Measurements from ENCODE around the gene MYO15A.
A peak's percentile ranks its signal among the peaks of the same experiment; 100 is the strongest.

Gene MYO15A

DNA sequence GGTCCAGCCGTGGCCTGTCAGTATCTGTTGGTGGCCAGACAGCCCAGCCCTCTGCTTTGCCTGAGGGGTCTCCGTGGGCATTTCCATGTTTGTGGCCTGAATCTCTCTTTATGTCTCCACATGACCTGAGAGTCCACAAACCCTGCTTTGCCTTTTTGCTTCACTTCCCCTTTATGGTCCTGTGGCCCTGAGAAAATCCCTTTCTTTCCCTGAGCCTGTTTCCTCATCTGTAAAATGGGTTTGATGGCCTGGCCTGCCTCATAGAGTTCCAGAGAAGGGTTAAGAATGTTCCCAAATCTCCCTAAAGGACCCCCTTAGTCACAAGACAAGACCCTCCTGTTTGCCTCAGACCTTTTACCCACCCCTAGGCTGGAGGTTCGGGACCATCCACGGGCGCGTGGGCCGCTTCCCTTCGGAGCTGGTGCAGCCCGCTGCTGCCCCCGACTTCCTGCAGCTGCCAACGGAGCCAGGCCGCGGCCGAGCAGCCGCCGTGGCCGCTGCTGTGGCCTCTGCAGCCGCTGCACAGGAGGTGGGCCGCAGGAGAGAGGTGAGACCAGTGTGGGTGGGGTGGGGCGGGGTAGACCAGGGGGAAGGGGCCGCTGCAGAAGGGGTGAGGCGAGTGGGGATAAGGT, 48.9 kb downstream of the MYO15A start:
- no peak for DNase-seq (ENCODE audit: insufficient read length, low spot score)
- no peak for FAIRE-seq

DNA sequence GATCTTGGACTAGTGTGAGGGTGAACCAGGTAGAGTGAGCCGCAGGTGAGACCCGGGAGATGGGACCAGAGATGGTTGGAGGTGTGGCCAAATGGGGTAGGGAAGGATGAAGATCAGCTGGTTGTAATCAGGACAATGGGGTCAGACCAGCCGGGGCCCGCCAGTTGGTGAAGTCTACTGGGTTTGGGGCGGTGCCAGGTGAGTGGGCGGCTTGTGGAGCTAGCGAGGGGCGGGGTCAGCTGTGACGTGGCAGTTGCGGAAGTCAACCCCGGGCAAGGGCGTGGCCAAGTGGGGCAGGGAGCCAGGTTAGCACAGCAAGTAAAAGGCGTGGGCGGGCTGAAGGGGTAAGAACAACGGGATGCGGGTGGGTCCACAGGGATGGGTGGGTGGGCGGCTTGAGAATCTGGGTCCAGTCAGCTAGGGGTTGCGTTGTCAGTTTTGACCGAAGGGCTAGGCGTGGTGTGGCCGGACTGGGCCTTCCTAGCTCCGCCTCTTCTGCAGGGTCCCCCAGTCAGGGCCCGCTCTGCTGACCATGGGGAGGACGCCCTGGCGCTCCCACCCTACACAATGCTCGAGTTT, 49.6 kb downstream of the MYO15A start:
- FAIRE-seq = peak; percentile 98

DNA sequence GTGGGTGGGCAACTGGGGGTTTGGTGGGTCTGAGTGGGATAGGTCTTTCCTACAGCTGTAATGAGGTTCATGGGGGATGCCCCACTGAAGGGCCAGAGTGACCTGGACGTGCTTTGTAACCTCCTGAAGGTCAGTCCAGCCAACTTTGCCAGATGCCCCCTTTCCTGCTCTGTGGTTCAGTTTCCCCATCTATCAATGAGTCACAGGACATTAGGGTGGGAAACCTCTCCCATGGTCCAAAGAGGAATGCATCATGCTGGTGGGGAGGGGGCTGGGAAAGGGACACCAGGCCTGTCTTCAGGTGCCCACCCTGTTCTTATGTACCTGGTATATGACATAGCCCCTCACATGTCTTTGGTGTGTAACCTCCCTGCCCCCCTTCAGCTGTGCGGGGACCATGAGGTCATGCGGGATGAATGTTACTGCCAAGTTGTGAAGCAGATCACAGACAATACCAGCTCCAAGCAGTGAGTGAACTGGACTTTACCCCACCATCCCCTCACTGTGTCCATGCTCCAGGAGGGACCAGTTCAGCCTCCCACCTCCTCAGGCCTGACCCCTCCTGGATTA, 51.1 kb downstream of the MYO15A start:
- no peak for DNase-seq (ENCODE audit: insufficient read length, low spot score)
- no peak for FAIRE-seq

More for the DNA sequence above, 49.6 kb downstream of the MYO15A start:
- peak; percentile 85 for DNase-seq (ENCODE audit: insufficient read length, low spot score)

DNA sequence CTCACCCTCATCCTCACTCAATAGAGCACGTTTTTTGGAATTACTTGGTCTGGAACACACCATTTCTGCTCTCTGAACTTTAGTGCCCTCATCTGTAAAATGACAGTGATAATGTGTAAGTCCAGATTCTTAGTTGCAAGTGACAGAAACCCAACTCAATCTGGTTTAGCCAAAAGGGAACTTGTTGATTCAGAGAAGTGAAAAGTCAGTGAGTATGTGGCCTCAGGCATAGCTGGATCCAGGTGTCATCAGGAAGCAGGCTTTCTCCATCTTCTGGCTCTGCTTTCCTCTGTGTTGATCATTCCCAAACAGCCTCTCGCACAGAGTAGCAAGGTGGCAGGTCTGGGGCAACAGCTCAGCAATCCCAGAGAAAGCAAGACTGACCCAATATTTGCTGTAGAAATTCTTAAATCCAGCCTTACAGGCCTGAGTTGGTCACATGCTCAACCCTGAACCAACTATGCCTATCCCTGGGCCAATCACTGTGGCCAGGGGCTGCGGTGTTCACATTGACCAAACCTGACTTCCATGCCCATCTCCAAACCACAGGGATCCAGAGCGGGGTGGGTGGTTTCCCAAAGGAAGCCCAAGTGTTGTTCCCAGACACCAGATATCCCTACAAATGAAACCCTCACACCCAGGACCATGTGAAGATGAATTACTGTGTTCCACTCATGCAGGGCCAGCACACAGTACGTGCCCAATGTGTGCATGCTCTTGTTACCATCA, 51.7 kb downstream of the MYO15A start:
- no peak for FAIRE-seq
- DNase-seq (ENCODE audit: insufficient read length, low spot score) = no peak

DNA sequence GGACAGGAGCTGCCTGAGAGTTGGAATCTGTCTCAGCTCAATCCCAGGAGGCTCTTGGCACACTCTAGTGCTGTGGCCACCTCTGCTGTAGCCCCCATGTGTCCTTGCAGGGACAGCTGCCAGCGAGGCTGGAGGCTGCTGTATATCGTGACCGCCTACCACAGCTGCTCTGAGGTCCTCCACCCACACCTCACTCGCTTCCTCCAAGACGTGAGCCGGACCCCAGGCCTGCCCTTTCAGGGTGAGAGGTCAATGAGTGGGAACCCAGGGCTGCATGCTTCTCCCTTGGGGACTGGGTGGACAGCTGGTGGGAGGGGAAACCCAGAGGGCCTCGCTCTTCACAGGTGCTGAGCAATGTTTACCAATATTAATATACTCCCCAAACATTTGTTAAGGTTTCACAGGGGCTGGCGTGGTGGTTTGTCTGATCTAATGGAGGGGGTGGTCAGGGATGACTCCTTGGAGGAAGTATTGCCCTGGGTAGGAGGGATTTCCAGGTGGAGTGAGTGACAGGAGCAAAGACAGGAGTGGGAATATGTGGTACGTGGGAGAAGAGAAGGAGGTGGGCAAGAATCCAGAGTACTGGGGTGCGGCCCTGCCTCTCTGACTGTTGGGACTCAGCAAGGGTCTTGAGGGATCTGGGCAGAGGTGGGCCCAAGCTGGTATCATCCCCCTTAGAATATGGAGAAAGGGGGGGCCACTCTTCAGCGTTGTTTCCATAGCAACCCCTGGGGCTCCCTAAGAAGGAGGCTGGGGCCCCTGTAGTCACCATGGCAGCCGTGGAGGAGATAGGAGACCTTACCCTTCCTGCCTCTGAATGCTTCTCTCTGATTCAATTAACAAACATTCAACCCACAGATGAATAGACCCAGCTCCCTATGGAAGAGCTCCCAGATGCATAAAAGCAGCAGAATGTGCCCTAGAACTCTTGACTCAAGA, 52.9 kb downstream of the MYO15A start:
- FAIRE-seq (peak; percentile 48), DNase-seq (ENCODE audit: insufficient read length, low spot score) (no peak)

DNA sequence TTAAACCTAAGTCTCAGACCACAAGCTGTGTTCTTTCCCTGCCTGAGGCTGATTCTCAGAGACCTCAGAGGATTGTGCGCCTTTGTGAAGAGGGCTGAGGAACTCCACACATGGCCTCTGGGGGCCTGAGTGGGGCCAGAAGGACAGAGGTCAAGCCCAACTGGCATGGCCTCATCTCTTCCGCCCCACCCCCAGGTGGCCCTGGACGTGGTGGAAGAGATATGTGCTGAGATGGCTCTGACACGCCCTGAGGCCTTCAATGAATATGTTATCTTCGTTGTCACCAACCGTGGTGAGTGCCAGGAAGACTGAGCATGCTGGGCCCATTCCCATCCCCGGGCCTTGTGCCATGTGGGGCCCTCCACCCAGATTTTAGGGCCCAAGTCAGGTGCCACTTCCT, 55.0 kb downstream of the MYO15A start:
- FAIRE-seq (no peak), DNase-seq (ENCODE audit: insufficient read length, low spot score) (no peak)

DNA sequence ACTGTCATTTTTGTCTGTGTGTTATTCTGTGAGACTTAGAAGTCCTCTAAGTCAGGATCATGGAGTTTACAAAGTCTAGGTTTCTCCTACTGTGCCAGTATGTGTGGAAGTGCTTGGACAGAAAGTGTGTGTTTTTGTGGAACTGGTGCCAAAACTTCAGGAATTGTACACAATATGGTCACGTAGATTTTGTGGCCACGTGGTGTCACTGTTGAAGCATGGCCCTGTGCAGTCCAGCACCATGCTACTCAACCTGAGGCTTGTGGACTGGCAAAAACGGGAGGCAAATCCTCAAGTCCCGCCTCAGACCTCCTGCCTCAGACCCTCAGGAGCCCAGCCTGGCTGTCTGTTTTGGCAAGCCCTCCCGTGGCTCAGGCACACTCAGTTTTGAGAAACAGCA, 58.3 kb downstream of the MYO15A start:
- no peak for DNase-seq (ENCODE audit: insufficient read length, low spot score)
- FAIRE-seq = no peak

DNA sequence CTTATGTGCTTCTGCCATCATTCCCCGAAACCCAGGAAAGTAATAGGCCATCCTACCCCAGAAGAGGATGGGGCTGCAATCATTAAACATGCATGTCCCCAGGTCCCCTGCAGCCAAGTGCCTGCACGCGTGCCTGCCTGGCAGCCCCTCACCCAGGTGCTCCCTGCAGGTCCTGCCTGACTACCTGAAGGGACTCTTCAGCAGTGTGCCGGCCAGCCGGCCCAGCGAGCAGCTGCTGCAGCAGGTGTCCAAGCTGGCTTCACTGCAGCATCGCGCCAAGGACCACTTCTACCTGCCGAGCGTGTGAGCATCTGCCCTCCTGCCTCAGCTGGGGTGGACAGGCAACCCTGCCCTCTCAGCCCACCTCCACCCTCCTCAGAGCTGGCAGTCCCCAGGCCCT, 58.9 kb downstream of the MYO15A start:
- DNase-seq (ENCODE audit: insufficient read length, low spot score) (no peak), FAIRE-seq (no peak)

DNA sequence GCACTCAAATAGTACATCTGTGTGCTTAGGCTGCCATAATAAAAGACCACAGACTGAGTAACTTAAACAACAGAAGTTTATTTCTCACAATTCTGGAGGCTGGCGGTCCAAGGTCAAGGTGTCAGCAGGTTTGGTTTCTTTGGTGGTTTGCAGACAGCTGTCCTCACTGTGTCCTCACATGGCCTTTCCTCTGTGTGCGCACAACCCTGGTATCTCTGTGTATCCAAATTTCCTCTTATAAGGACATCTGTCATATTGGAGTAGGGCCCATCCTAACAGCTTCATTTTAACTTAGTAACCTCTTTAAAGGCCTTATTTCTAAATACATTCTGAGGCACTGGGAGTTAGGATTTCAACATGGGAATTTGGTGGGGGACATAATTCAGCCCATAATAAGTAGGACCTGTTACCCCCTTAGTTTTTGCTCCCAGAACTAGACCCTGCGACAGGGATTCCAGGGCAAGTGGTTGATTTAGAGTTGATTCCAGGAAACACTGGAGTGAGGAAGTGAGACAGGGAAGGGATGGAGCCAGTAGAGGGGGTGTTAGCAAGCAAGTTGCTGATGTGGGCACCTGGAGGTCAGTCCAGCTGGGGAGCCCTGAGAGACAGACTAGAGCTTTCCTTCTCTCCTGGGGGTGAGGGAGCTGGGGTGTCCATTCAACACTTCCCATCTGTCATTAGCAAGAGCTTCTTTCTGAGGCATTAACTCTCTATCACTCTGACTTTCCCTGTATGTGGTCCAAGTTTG, 64.1 kb downstream of the MYO15A start:
- no peak for DNase-seq (ENCODE audit: insufficient read length, low spot score)
- no peak for FAIRE-seq

DNA sequence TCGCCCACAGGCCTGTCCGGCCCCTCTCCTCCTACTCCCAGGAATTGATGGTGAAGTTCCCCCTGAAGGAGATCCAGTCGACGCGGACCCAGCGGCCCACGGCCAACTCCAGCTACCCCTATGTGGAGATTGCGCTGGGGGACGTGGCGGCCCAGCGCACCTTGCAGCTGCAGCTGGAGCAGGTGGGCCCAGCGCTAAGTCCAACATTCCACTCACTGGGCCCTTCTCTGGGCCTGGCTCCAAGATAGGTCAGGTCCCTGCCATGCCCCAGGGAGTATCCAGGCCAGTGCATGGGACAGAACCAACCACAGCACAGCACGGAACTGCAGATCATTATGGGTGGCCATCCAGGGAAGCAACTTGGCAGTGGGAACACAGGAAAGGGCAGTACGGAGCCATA, 65.2 kb downstream of the MYO15A start:
- DNase-seq (ENCODE audit: insufficient read length, low spot score) (no peak), FAIRE-seq (no peak)

DNA sequence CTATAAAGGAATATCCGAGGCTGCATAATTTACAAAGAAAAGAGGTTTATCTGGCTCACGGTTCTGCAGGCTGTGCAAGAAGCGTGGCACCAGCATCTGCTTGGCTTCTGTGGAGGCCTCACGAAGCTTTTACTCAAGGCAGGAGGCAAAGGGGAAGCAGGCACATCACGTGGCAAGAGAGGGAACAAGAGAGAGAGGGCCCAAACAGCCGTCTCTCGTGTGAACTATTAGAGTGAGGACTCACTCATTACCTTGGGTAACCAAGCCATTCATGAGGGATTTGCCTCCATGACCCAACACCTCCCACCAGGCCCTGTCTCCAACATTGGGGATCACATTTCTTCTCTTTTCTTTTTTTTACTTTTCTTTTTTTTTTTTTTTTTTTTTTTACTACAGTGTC, 67.6 kb downstream of the MYO15A start:
- FAIRE-seq (no peak), DNase-seq (ENCODE audit: insufficient read length, low spot score) (no peak)

DNA sequence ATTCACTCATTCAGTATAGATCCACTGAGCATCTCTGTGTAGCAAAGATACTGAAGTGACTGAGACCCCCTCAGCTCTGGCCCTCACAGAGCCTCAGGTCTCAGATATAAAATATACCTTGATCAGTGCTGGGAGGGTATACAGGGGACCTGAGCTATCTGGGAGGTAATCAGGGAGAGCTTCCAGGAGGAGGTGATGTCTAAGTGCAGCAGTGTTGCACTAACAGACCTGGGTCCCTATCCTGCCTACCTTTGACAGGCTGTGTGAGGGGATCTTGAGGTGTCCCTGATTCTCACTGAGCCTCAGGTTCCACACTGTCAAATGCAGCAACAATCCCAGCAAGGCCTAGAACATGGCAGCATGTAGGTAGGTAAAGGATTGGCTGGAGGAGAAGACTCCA, 68.6 kb downstream of the MYO15A start:
- DNase-seq (ENCODE audit: insufficient read length, low spot score) (no peak), FAIRE-seq (no peak)

DNA sequence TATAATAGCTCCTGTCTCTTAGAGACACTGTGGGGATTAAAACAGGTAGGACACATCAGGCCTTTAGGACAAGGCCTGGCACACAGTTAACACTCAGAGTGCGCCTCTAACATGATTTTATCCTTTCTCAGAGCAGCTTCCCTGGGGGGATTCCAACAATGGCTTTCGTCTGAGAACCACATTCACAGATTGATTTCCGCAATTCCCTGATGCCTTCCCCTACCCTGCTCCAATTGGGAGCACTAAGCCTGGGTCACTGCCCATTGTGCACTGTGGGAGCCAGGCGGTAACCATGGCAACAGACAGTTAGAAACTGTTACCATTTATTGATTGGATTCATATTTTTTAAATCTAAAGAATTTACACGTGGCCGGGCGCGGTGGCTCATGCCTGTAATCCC, 69.2 kb downstream of the MYO15A start:
- FAIRE-seq = no peak
- DNase-seq (ENCODE audit: insufficient read length, low spot score) = no peak

DNA sequence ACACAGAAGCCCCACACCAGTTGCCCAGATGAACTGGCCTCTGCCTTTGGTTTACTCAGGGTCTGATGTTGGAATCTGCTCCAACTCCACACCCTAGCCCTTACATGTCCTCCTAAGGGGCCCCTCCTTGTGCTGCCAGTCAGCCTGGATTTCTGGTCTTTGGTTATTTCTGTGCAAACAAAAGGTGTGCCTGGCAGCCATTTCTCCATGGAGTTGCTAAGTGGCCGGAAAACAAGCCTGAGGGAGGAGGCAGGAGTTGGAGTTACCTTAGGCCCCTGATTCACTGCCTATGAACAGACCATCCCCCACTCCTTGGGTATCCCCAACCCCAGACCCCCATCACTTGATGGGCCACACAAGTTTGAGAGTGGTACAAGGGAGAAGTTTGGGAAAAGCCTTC, 70.6 kb downstream of the MYO15A start:
- DNase-seq (ENCODE audit: insufficient read length, low spot score) (no peak), FAIRE-seq (no peak)

DNA sequence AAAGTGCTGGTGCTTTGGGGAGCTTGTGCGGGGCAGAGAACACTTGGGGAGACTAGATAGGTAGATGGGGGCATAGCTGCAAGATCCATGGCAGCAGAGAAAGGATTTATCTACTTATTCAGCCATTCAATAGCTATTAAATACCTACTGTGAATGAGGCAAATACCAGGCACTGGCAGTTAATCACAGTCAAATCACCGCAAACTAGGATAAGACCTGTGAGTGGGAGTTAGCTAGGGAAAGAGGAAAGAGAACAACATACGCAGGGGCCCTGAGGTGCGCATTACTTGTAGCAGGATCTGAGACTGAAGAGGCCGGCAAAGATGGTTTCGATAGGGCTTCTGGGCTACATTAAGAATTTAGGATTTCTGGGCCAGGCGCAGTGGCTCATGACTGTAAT, 71.2 kb downstream of the MYO15A start:
- FAIRE-seq (no peak), DNase-seq (ENCODE audit: insufficient read length, low spot score) (no peak)

DNA sequence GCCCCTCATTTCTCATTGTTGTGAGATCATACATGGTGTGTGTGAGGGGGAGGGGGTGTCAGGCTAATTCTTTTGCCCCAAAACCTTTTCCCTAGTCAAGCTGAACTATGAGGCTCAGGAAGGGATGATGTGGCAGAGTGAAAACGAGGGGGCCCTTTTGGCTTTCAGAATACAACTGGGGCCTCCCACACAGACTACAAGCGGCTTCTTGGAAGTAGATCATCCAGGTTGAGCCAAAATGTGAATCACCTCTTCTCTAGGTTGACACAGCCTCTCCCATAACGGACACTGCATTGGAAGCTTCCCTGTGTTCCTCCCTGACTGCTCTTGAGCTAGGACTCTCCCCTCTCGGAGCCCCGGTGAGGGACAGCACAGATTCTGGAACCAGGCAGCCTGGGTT, 72.8 kb downstream of the MYO15A start:
- DNase-seq (ENCODE audit: insufficient read length, low spot score) = no peak

DNA sequence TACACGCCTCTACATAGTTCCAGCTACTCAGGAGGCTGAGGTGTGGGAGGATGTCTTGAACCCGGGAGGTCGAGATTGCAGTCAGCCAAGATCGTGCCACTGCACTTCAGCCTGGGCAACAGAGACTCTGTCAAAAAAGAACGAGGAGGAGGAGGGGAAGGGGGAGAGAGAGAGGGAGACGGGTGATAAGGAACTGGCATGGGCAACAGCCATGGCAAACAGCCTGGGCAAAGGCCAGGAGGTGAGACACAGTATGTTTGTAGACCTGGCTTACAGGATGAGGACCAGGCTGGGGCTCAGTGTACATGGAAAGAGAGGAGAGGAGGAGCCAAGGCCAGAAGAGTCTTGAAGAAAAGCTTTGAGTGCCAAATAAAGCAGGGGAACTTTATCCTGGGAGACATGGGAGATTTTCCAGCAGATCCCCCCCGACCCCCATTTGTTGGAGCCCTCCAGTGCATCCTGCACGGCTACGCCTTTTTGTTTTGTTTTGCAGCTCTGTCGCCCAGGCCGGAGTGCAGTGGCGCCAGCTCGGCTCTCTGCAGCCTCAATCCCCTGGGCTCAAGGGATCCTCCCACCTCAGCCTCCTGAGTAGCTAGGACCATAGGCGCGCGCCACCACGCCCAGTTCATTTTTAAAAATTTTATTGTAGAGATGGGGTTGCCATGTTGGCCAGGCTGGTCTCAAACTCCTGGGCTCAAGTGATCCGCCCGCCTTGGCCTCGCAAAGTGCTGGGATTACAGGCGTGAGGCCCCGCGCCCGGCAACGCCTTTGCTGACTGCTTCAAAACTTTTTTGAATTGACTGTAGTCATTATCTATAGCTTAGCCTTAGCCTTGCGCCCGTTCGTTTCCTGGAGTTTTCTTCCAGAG, 73.8 kb downstream of the MYO15A start:
- FAIRE-seq (no peak), DNase-seq (ENCODE audit: insufficient read length, low spot score) (no peak)

More for the DNA sequence above, 72.8 kb downstream of the MYO15A start:
- FAIRE-seq = no peak

DNA sequence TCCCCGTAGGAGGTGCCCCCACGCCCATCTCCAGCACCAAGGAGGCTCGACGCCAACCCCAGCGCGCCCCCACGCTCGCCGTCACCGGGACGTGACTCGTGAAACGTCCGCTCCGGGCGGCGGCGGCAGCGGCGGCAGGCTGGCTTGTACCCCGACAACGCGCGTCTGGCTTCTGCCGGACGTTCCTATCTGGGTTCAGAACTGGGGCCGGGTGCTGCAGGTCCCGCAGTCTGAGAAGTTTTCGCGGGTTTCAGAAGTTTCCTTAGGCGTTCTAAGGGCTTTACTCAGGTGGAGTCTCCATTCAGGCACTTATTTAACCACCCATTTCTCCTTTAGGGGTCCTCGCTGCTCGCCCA, 74.4 kb downstream of the MYO15A start:
- peak; percentile 75 for DNase-seq (ENCODE audit: insufficient read length, low spot score)
- FAIRE-seq = no peak

All from GM19239 (cell line).